Testis (tissue), 3 donors: ENCODE measurements around the gene ERBB4. TPM values are rescaled to one million over a fixed set of nuclear protein-coding genes. Genes with fewer than 3 reads are reported as not detected.
"Not testable (repeated sequence)": the region's sequence is repeated elsewhere in the genome, so short reads cannot be mapped to it uniquely, and the experiment has no call there.

Source experiments
- DNase-seq: peaks from one replicate; pipeline ENCODE4 v3.0.0-alpha.2; 2019
- H3K27ac ChIP-seq, 2 donors: fragments of 200-600 bp; sonication (generic); one replicate each; pipeline ENCODE4 v1.5.1; 2019
- H3K27me3 ChIP-seq: fragments of 200-600 bp; sonication (generic); one replicate; pipeline ENCODE4 v1.5.1; 2019
- H3K36me3 ChIP-seq: fragments of 200-600 bp; sonication (generic); one replicate; pipeline ENCODE4 v1.5.1; 2017; ENCODE audit warnings: low read depth; ENCODE audit errors: missing control alignments
- H3K4me1 ChIP-seq: fragments of 200-600 bp; sonication (generic); one replicate; pipeline ENCODE4 v1.5.1; 2019
- H3K4me3 ChIP-seq, 2 donors: fragments of 200-600 bp; sonication (generic); one replicate each; pipeline ENCODE4 v1.5.1; 2017 to 2019
- H3K9me3 ChIP-seq: fragments of 200-600 bp; sonication (generic); one replicate; pipeline ENCODE4 v1.5.1; 2017
- CTCF ChIP-seq, 3 experiments: fragments of 450-650 bp in 2 of 3; fragments of 200-600 bp in 1 of 3; sonication (generic) in 1 of 3; IDR thresholded peaks; one replicate each; pipeline ENCODE4 v1.5.1; 2016 to 2019; ENCODE audit warnings: antibody characterized with exemption in 3 of 3, mild to moderate bottlenecking in 2 of 3, moderate library complexity in 1 of 3
- POLR2A ChIP-seq: fragments of 450-650 bp; IDR thresholded peaks from one replicate; pipeline ENCODE4 v1.6.1; 2017; ENCODE audit warnings: antibody characterized with exemption, mild to moderate bottlenecking, moderate library complexity
- WGBS, 2 donors: methylation state at CpG; one replicate each; pipeline ENCODE4 v1.1.5; 2018; 5-methylcytosine and 5-hydroxymethylcytosine counted together
- intact Hi-C: fragments of 100-400 bp; cut with DNase I; formaldehyde crosslinking; loops from one replicate; pipeline ENCODE4 v1.15.1; 2023; ENCODE audit warnings: low total_unique reads
- polyA plus RNA-seq: library from polyadenylated mRNA; stranded (reverse); fragments of 350-450 nt; fragmentation: Illumina TruSeq; extraction: RNeasy Lipid Tissue Mini Kit (QIAGEN cat#74804); gene quantifications from one replicate; pipeline ENCODE4 v1.2.3, GENCODE V29; 2014; ENCODE audit warnings: low read depth, low replicate concordance; ENCODE audit not compliant: insufficient read depth
- total RNA-seq, 2 donors: library from RNA; depleted of rRNA; stranded (reverse); fragments of >200 nt; gene quantifications; one replicate each; pipeline ENCODE4 v1.2.3, GENCODE V29; 2016

ERBB4 gene
- total and polyA plus RNA-seq, 3 donors from 2014 or later, result 6.1 to 62.7 (median 47.7) TPM

- no peaks in the 10 kb centered on the region for H3K36me3 ChIP-seq
- intact Hi-C loops, result no loop called here
- DNase-seq, result no peak
- H3K27ac ChIP-seq, result no peak overlapping the region
- H3K27me3 ChIP-seq, result no peaks in the 10 kb centered on the region
- no peaks in the 10 kb centered on the region for H3K9me3 ChIP-seq
- no peak overlapping the region for H3K4me3 ChIP-seq
- TF ChIP-seq CTCF (IDR thresholded peaks at IDR 0.05) (no peak), POLR2A (no peak)
- WGBS, 2 donors, result 74 to 78% methylated on average over 1 of the region's 1 CpG
- no peaks in the 10 kb centered on the region for H3K4me1 ChIP-seq
Measured at GRCh38 chr2:212465456-212465855, 73.1 kb downstream of the ERBB4 start.

- WGBS, 2 donors, result 82 to 84% methylated on average over 4 of the region's 4 CpGs
- H3K27ac ChIP-seq, H3K27me3 ChIP-seq, H3K4me3 ChIP-seq, intact Hi-C loops, H3K9me3 ChIP-seq, H3K36me3 ChIP-seq, H3K4me1 ChIP-seq, DNase-seq: not testable (repeated sequence)
Measured at GRCh38 chr2:212461708-212462107, 76.9 kb downstream of the ERBB4 start.

- Histone ChIP-seq H3K9me3 (no peaks in the 10 kb centered on the region), H3K4me3 (no peak overlapping the region), H3K4me1 (peaks cover 6% of the 10 kb centered on the region), H3K27ac (no peak overlapping the region), H3K27me3 (no peaks in the 10 kb centered on the region), H3K36me3 (no peaks in the 10 kb centered on the region)
- intact Hi-C loops, result no loop called here
- TF ChIP-seq POLR2A, result no peak
- no peak for TF ChIP-seq CTCF (IDR thresholded peaks at IDR 0.05)
- WGBS, 2 donors, result 85 to 89% methylated on average over 3 of the region's 3 CpGs
- no peak for DNase-seq
Measured at GRCh38 chr2:212454149-212454548, 84.5 kb downstream of the ERBB4 start.

- no peak overlapping the region for H3K4me3 ChIP-seq
- DNase-seq, result no peak
- peaks cover 6% of the 10 kb centered on the region for H3K4me1 ChIP-seq
- no peak overlapping the region for H3K27ac ChIP-seq
- no peaks in the 10 kb centered on the region for H3K36me3 ChIP-seq
- no peaks in the 10 kb centered on the region for H3K9me3 ChIP-seq
- TF ChIP-seq CTCF (IDR thresholded peaks at IDR 0.05) (no peak), POLR2A (no peak)
- 59 to 78% methylated on average over 1 of the region's 1 CpG for WGBS, 2 donors
- H3K27me3 ChIP-seq, result no peaks in the 10 kb centered on the region
- intact Hi-C loops, result no loop called here
Measured at GRCh38 chr2:212451786-212452231, 86.8 kb downstream of the ERBB4 start.

- peaks cover 6% of the 10 kb centered on the region for H3K4me1 ChIP-seq
- no peak for TF ChIP-seq CTCF (IDR thresholded peaks at IDR 0.05)
- TF ChIP-seq POLR2A, result no peak
- intact Hi-C loops, result no loop called here
- no peak overlapping the region for H3K4me3 ChIP-seq
- no peaks in the 10 kb centered on the region for H3K36me3 ChIP-seq
- no peak for DNase-seq
- no peaks in the 10 kb centered on the region for H3K27me3 ChIP-seq
- no peak overlapping the region for H3K27ac ChIP-seq
- WGBS, 2 donors, result 69 to 72% methylated on average over 1 of the region's 1 CpG
- no peaks in the 10 kb centered on the region for H3K9me3 ChIP-seq
Measured at GRCh38 chr2:212448698-212449097, 89.9 kb downstream of the ERBB4 start.
